SK-MEL-5 (cell line): ENCODE results near the gene NME9. TPM values are rescaled to one million over a fixed set of nuclear protein-coding genes. Genes with fewer than 3 reads are reported as not detected.
A peak's percentile ranks its signal among the peaks of the same experiment; 100 is the strongest.

Experiments used
- DNase-seq: peaks from one replicate; pipeline ENCODE4 v3.0.0-alpha.2; 2016; ENCODE audit warnings: low read depth, low spot score
- in situ Hi-C: cut with HindIII; loops from 2 replicates; pipeline ENCODE4 v1.10.0; 2016; ENCODE audit warnings: low sequenced_read_pairs, high pct_unique_total_duplicates, low pct_unique_long_range_greater_than_20kb
- total RNA-seq: library from RNA; depleted of rRNA; stranded (reverse); fragments of >200 nt; shearing (Covaris generic); gene quantifications from 2 replicates; pipeline ENCODE4 v1.2.3, GENCODE V29; 2014

Gene NME9
- total RNA-seq, 1 experiment from 2014 or later: not detected

GRCh38 chr3:138365253-138365555, 35.6 kb upstream of the NME9 start:
- in situ Hi-C loops: no loop called here
- DNase-seq: no peak

GRCh38 chr3:138364356-138365252, 35.0 kb upstream of the NME9 start:
- no peak for DNase-seq
- in situ Hi-C loops: no loop called here

- in situ Hi-C loops: no loop called here
- DNase-seq: no peak
Observed at GRCh38 chr3:138363322-138363721, 33.7 kb upstream of the NME9 start.

GRCh38 chr3:138362538-138362937, 32.9 kb upstream of the NME9 start:
- DNase-seq: no peak
- in situ Hi-C loops: no loop called here

- in situ Hi-C loops: no loop called here
- DNase-seq: no peak
Observed at GRCh38 chr3:138361561-138361971, 31.9 kb upstream of the NME9 start.

- in situ Hi-C loops: no loop called here
- DNase-seq: no peak
Observed at GRCh38 chr3:138360869-138361525, 31.3 kb upstream of the NME9 start.

- in situ Hi-C loops: no loop called here
- DNase-seq: no peak
Observed at GRCh38 chr3:138359919-138360868, 30.5 kb upstream of the NME9 start.

GRCh38 chr3:138359148-138359918, 29.7 kb upstream of the NME9 start:
- in situ Hi-C loops: no loop called here
- DNase-seq: no peak

- in situ Hi-C loops: no loop called here
- DNase-seq: no peak
Observed at GRCh38 chr3:138356730-138357405, 27.2 kb upstream of the NME9 start.

GRCh38 chr3:138355071-138355470, 25.4 kb upstream of the NME9 start:
- in situ Hi-C loops: no loop called here
- DNase-seq: no peak

GRCh38 chr3:138354376-138354775, 24.7 kb upstream of the NME9 start:
- in situ Hi-C loops: no loop called here
- DNase-seq: no peak

GRCh38 chr3:138351916-138352550, 22.4 kb upstream of the NME9 start:
- in situ Hi-C loops: no loop called here
- DNase-seq: no peak

- no peak for DNase-seq
- in situ Hi-C loops: no loop called here
Observed at GRCh38 chr3:138351151-138351550, 21.5 kb upstream of the NME9 start.

GRCh38 chr3:138349926-138350665, 20.4 kb upstream of the NME9 start:
- in situ Hi-C loops: no loop called here
- no peak for DNase-seq

GRCh38 chr3:138348754-138349739, 19.4 kb upstream of the NME9 start:
- in situ Hi-C loops: no loop called here

More at GRCh38 chr3:138348754-138349739, 19.4 kb upstream of the NME9 start:
- DNase-seq: peak; percentile 26
